GM12878 (cell line): ENCODE results near the gene FAM53B. TPM values are rescaled to one million over a fixed set of nuclear protein-coding genes. Genes with fewer than 3 reads are reported as not detected.

Source experiments
- BHLHE40 ChIP-seq, 2 experiments: fragments of 450-650 bp in 1 of 2; IDR thresholded peaks; 2 replicates each; pipeline ENCODE4 v1.6.1; 2011 to 2017; ENCODE audit warnings: low read depth in 2 of 2, borderline replicate concordance in 1 of 2, improper control_type of control experiment in 1 of 2, low read length in 1 of 2, mild to moderate bottlenecking in 1 of 2
- CBX5 ChIP-seq: sonication (generic); IDR thresholded peaks from 2 replicates; pipeline ENCODE4 v1.6.1; 2016; ENCODE audit warnings: low read depth, moderate library complexity, mild to moderate bottlenecking, inconsistent platforms
- E2F4 ChIP-seq: IDR thresholded peaks from 2 replicates; pipeline ENCODE4 v1.6.1; 2012; ENCODE audit warnings: low read depth, low read length, improper control_type of control experiment
- E4F1 ChIP-seq: fragments of 450-650 bp; IDR thresholded peaks from 2 replicates; pipeline ENCODE4 v1.6.1; 2018; ENCODE audit warnings: borderline replicate concordance, mild to moderate bottlenecking; ENCODE audit not compliant: partially characterized antibody
- HCFC1 ChIP-seq: fragments of 150-350 bp; IDR thresholded peaks from 2 replicates; pipeline ENCODE4 v1.6.1; 2014; ENCODE audit warnings: low read length
- HDAC2 ChIP-seq: fragments of 200-600 bp; sonication (generic); IDR thresholded peaks from 2 replicates; pipeline ENCODE4 v1.6.1; 2017
- JUND ChIP-seq: IDR thresholded peaks from 2 replicates; pipeline ENCODE4 v1.6.1; 2012; ENCODE audit warnings: low read depth, mild to moderate bottlenecking, low read length, improper control_type of control experiment, moderate library complexity
- MTA3 ChIP-seq: IDR thresholded peaks from 2 replicates; pipeline ENCODE4 v1.6.1; 2012; ENCODE audit warnings: low read length, inconsistent platforms, borderline replicate concordance
- MXI1 ChIP-seq: fragments of 150-350 bp; IDR thresholded peaks from 2 replicates; pipeline ENCODE4 v1.6.1; 2011; ENCODE audit warnings: low read depth, mild to moderate bottlenecking, inconsistent platforms, low read length, improper control_type of control experiment
- MYC ChIP-seq: IDR thresholded peaks from 2 replicates; pipeline ENCODE4 v1.6.1; 2011; ENCODE audit warnings: mild to moderate bottlenecking, low read length, moderate library complexity, inconsistent platforms; ENCODE audit not compliant: insufficient read depth, insufficient replicate concordance, insufficient read length, severe bottlenecking
- NBN ChIP-seq: fragments of 450-650 bp; IDR thresholded peaks from 2 replicates; pipeline ENCODE4 v1.6.1; 2016
- NFIC ChIP-seq: IDR thresholded peaks from 2 replicates; pipeline ENCODE4 v1.6.1; 2012; ENCODE audit warnings: low read depth, mild to moderate bottlenecking, inconsistent platforms, low read length, moderate library complexity
- NR2F1 ChIP-seq: fragments of 450-650 bp; conservative IDR thresholded peaks from 2 replicates; pipeline ENCODE4 v1.6.1; 2017; ENCODE audit warnings: mild to moderate bottlenecking
- PML ChIP-seq: IDR thresholded peaks from 2 replicates; pipeline ENCODE4 v1.6.1; 2012; ENCODE audit warnings: low read length, inconsistent platforms
- RB1 ChIP-seq: fragments of 450-650 bp; formaldehyde crosslinking; IDR thresholded peaks from 2 replicates; pipeline ENCODE4 v1.6.1; 2017; ENCODE audit warnings: mild to moderate bottlenecking, borderline replicate concordance
- STAT1 ChIP-seq: fragments of 450-650 bp; conservative IDR thresholded peaks from 2 replicates; pipeline ENCODE4 v1.6.1; 2014; ENCODE audit warnings: antibody characterized with exemption, mild to moderate bottlenecking
- TBL1XR1 ChIP-seq: IDR thresholded peaks from 2 replicates; pipeline ENCODE4 v1.6.1; 2012; ENCODE audit warnings: low read depth, low read length, improper control_type of control experiment
- TCF3 ChIP-seq: IDR thresholded peaks from 2 replicates; pipeline ENCODE4 v1.6.1; 2012; ENCODE audit warnings: low read depth, mild to moderate bottlenecking, low read length, borderline replicate concordance; ENCODE audit not compliant: insufficient read depth
- YBX1 ChIP-seq: fragments of 450-650 bp; IDR thresholded peaks from 2 replicates; pipeline ENCODE4 v1.6.1; 2016; ENCODE audit warnings: antibody characterized with exemption
- ZBED1 ChIP-seq: IDR thresholded peaks from 2 replicates; pipeline ENCODE4 v1.6.1; 2016; ENCODE audit warnings: borderline replicate concordance
- ZNF207 ChIP-seq: fragments of 450-650 bp; IDR thresholded peaks from 2 replicates; pipeline ENCODE4 v1.6.1; 2014; ENCODE audit warnings: antibody characterized with exemption, mild to moderate bottlenecking, borderline replicate concordance
- ZNF274 ChIP-seq: IDR thresholded peaks from one replicate; pipeline ENCODE4 v1.8.0; 2011; ENCODE audit not compliant: insufficient read length, insufficient read depth
- polyA plus RNA-seq, 11 experiments: library from polyadenylated mRNA; depleted of rRNA in 4 of 11; unstranded in 6 of 11; stranded (reverse) in 5 of 11; fragments of >200 nt; fragmentation: Nextera tagmentation in 4 of 11; fragmentation: Illumina TruSeq in 1 of 11; extraction: Ambion mirVana in 4 of 11; extraction: Trizol in 1 of 11; gene quantifications; 1 replicate in 1 of 11; 2 replicates in 10 of 11; pipeline versions ENCODE4 v1.2.1 to v1.2.3, GENCODE V29; 2011 to 2016; ENCODE audit warnings: inconsistent platforms in 2 of 11, missing spikeins in 2 of 11, low read depth in 1 of 11
- total RNA-seq, 4 experiments: library from RNA; depleted of rRNA in 3 of 4; stranded (reverse); fragments of >200 nt in 3 of 4; fragmentation: Illumina TruSeq in 1 of 4; extraction: Trizol in 1 of 4; gene quantifications; 2 replicates each; pipeline versions ENCODE4 v1.2.1 to v1.2.3, GENCODE V29; 2013 to 2021
- TF ChIP-seq, protein P1 (sequence below): IDR thresholded peaks from 2 replicates; pipeline ENCODE4 v1.6.1; 2011; ENCODE audit warnings: mild to moderate bottlenecking, low read depth, low read length, moderate library complexity; ENCODE audit not compliant: insufficient replicate concordance
- TF ChIP-seq, protein P2 (sequence below): fragments of 450-650 bp; IDR thresholded peaks from 2 replicates; pipeline ENCODE4 v1.6.1; 2017; ENCODE audit warnings: mild to moderate bottlenecking, low read depth, inconsistent platforms; ENCODE audit not compliant: poor library complexity, severe bottlenecking

The FAM53B gene
- total and polyA plus RNA-seq, 10 of the 15 experiments (the other 5 are each of a cell fraction or from before 2014, with no cell fraction given), result 0.05 to 26.3 (median 8.1) TPM

DNA sequence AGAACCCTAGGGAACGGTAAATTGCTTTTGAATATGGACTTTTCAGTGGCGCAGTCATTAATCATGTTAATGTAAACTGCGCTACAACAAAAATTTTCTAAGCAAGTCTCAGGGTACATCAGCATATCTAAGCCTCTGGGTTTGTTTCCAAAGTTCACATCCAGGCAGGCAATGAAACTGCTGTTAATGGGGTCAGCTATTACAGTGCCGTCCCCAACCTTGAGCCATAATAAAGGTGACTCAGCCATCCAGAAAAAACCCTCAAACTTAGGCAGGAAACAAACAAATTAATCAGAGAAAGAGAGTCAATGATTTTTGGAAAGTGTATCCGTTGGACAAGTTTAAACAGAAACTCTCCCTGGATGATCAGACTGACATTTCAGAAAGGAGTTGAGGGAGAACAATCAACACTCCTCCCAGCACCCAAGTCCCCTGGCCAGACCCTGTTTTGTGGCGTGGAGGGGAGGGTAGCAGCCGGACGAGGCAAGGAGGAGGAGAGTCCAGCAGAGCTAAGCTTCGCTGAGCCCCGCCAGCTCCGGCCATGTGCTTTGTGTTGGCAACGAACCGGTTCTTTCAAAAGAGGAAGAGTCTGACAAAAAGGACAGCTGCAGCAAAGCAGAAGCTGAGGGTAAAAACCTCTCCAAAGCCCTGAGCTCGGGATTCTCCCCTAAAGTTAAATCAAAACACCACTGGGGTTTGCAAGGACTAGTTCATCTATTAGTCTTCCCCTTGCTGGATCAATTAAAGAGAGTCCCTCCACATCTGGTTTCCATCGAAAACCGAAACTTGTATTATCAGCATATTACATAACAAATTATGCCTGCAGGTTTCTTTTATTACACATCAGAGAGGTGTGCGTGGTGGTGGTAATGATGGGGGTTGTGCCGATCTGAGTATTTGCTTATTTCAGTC lies 3.6 kb downstream of the FAM53B start (continued):
- TF ChIP-seq ZBED1 (no peak), HCFC1 (no peak), TCF3 (0 out of 2 replicates have a peak, but pooled peaks have one; percentile 19), CBX5 (peak; percentile 30; the same call in 1 of the 2 replicates), MXI1 (peak; percentile 88), MTA3 (no peak; the same call in 1 of the 2 replicates), HDAC2 (no peak), NBN (no peak), MYC (no peak), YBX1 (no peak), E4F1 (no peak), RB1 (no peak), STAT1 (no peak), E2F4 (no peak), ZNF207 (no peak), ZNF274 (no peak), NFIC (peak; percentile 58; the same call in 1 of the 2 replicates), TBL1XR1 (0 out of 2 replicates have a peak, but pooled peaks have one; percentile 6), NR2F1 (no peak), BHLHE40 (IDR thresholded peaks at IDR 0.05; ENCODE audit: borderline replicate concordance in 1 of 2, low read depth in 2 of 2, low read length in 1 of 2) (peak in 1 of 2 experiments; percentile 32; a peak in 1 of 4 replicates), PML (no peak), JUND (no peak)
- TF ChIP-seq, protein P1, sequence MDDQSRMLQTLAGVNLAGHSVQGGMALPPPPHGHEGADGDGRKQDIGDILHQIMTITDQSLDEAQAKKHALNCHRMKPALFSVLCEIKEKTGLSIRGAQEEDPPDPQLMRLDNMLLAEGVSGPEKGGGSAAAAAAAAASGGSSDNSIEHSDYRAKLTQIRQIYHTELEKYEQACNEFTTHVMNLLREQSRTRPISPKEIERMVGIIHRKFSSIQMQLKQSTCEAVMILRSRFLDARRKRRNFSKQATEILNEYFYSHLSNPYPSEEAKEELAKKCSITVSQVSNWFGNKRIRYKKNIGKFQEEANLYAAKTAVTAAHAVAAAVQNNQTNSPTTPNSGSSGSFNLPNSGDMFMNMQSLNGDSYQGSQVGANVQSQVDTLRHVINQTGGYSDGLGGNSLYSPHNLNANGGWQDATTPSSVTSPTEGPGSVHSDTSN, result no peak
- TF ChIP-seq, protein P2, sequence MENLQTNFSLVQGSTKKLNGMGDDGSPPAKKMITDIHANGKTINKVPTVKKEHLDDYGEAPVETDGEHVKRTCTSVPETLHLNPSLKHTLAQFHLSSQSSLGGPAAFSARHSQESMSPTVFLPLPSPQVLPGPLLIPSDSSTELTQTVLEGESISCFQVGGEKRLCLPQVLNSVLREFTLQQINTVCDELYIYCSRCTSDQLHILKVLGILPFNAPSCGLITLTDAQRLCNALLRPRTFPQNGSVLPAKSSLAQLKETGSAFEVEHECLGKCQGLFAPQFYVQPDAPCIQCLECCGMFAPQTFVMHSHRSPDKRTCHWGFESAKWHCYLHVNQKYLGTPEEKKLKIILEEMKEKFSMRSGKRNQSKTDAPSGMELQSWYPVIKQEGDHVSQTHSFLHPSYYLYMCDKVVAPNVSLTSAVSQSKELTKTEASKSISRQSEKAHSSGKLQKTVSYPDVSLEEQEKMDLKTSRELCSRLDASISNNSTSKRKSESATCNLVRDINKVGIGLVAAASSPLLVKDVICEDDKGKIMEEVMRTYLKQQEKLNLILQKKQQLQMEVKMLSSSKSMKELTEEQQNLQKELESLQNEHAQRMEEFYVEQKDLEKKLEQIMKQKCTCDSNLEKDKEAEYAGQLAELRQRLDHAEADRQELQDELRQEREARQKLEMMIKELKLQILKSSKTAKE, result peak; percentile 73
